ENCODE data around the gene GRIP1.

DNA sequence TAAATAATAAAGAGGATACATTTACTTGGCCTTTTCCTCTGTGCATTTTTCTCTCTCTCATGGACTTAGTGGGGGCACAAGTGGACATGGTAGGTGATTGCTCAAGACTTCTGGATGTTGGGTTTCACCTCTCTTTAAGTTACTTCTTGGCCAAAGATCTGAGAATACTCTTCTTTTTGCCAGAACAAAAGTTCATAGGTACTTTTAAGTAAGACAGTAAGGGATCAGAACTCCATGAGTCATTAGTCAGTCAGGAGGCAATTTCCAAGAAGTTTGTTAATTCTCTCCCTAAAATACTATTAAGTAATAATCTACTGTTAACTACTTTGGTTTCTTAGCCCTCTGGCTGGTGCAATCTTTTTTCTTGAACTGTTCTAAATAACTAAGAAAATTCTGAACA lies 84.2 kb downstream of the GRIP1 start:
- TF ChIP-seq, protein P1, sequence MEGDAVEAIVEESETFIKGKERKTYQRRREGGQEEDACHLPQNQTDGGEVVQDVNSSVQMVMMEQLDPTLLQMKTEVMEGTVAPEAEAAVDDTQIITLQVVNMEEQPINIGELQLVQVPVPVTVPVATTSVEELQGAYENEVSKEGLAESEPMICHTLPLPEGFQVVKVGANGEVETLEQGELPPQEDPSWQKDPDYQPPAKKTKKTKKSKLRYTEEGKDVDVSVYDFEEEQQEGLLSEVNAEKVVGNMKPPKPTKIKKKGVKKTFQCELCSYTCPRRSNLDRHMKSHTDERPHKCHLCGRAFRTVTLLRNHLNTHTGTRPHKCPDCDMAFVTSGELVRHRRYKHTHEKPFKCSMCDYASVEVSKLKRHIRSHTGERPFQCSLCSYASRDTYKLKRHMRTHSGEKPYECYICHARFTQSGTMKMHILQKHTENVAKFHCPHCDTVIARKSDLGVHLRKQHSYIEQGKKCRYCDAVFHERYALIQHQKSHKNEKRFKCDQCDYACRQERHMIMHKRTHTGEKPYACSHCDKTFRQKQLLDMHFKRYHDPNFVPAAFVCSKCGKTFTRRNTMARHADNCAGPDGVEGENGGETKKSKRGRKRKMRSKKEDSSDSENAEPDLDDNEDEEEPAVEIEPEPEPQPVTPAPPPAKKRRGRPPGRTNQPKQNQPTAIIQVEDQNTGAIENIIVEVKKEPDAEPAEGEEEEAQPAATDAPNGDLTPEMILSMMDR (IDR thresholded peaks at IDR 0.05): no peak
- no peak for TF ChIP-seq POLR2A (IDR thresholded peaks at IDR 0.05)

Measured in ovary (tissue), 3 donors.